ENCODE measurements around the gene PKP4.
"Not testable (repeated sequence)": the region's sequence is repeated elsewhere in the genome, so short reads cannot be mapped to it uniquely, and the experiment has no call there.

PKP4 gene, protein sequence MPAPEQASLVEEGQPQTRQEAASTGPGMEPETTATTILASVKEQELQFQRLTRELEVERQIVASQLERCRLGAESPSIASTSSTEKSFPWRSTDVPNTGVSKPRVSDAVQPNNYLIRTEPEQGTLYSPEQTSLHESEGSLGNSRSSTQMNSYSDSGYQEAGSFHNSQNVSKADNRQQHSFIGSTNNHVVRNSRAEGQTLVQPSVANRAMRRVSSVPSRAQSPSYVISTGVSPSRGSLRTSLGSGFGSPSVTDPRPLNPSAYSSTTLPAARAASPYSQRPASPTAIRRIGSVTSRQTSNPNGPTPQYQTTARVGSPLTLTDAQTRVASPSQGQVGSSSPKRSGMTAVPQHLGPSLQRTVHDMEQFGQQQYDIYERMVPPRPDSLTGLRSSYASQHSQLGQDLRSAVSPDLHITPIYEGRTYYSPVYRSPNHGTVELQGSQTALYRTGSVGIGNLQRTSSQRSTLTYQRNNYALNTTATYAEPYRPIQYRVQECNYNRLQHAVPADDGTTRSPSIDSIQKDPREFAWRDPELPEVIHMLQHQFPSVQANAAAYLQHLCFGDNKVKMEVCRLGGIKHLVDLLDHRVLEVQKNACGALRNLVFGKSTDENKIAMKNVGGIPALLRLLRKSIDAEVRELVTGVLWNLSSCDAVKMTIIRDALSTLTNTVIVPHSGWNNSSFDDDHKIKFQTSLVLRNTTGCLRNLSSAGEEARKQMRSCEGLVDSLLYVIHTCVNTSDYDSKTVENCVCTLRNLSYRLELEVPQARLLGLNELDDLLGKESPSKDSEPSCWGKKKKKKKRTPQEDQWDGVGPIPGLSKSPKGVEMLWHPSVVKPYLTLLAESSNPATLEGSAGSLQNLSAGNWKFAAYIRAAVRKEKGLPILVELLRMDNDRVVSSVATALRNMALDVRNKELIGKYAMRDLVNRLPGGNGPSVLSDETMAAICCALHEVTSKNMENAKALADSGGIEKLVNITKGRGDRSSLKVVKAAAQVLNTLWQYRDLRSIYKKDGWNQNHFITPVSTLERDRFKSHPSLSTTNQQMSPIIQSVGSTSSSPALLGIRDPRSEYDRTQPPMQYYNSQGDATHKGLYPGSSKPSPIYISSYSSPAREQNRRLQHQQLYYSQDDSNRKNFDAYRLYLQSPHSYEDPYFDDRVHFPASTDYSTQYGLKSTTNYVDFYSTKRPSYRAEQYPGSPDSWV

GRCh38 chr2:158456309-158457066 is at the start of gene PKP4, which contains the start of gene CCDC148:
PKP4 (plus strand) TSS chr2:158456952; CDS start chr2:158533185, 76,233 bp downstream.
CCDC148 (minus strand) TSS chr2:158456753; CDS start chr2:158456439, 314 bp downstream.
- peak; percentile 90 for DNase-seq

- DNase-seq = no peak
These were observed 49.7 kb upstream of the PKP4 start for GRCh38 chr2:158407031-158407430.

- no peak for DNase-seq
These were observed 46.6 kb upstream of the PKP4 start for GRCh38 chr2:158410132-158410531.

GRCh38 chr2:158411748-158412147 is 45.0 kb upstream of the PKP4 start:
- no peak for DNase-seq

- DNase-seq = no peak
These were observed 44.5 kb upstream of the PKP4 start for GRCh38 chr2:158412206-158412605.

- DNase-seq = no peak
These were observed 43.2 kb upstream of the PKP4 start for GRCh38 chr2:158413581-158413980.

DNA sequence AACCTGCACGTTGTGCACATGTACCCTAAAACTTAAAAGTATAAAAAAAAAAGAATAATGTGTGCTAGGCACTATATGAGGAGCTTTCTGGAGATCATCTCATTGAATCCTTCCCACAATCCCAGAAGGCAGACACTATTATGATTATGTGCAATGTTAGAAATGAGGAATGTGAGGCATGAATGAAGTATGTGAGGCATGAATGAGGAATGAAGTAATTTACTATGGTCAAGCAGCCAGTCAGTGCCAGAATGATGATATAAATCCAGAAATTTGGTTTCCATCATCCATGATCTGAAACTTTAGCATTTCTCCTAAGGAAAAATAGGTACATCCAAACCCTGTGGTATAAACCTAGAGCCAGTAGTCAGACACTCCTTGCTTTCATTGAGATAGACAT is 42.2 kb upstream of the PKP4 start:
- DNase-seq = no peak

DNA sequence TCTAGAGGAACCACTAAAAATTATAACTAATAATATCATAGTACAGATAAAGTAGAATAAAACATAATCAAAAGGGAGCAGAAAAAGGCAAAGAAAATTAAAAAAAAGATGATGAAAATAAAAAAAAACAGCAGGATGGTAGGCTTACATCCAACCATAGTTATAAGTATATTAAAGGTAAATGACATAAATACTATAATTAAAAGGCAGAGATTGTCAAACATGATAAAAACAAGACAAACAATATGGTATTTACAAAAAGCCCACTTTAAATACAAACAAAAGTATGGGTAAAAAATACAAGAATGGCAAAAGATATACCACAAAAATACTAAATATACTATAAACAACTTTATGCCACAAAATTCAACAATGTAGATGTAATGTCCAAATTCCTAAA is 24.6 kb upstream of the PKP4 start:
- DNase-seq = no peak

GRCh38 chr2:158433716-158434115 is 23.0 kb upstream of the PKP4 start:
- DNase-seq = not testable (repeated sequence)

DNA sequence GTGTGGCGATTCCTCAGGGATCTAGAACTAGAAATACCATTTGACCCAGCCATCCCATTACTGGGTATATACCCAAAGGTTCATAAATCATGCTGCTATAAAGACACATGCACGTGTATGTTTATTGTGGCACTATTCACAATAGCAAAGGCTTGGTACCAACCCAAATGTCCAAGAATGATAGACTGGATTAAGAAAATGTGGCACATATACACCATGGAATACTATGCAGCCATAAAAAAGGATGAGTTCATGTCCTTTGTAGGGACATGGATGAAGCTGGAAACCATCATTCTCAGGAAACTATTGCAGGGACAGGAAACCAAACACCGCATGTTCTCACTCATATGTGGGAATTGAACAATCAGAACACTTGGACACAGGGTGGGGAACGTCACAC is 17.7 kb upstream of the PKP4 start:
- not testable (repeated sequence) for DNase-seq

DNA sequence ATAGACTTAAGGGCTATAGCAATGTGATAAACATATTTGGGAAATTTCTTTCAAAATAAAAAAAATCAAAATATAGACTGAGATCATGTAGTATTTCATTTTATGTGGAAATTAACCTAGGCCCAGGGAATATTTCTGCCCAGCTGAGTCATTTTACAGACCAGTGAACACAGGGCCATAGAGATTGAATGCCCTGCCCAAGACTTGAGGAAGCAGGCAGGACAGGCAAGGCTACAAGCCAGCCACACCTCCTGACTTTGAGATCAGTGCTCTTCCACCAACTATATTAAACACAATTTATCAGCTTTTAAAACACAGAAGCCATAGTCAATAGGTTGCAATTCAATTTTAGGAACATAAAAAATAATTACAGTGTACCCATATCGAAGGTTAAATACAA is 13.1 kb upstream of the PKP4 start:
- no peak for DNase-seq

DNA sequence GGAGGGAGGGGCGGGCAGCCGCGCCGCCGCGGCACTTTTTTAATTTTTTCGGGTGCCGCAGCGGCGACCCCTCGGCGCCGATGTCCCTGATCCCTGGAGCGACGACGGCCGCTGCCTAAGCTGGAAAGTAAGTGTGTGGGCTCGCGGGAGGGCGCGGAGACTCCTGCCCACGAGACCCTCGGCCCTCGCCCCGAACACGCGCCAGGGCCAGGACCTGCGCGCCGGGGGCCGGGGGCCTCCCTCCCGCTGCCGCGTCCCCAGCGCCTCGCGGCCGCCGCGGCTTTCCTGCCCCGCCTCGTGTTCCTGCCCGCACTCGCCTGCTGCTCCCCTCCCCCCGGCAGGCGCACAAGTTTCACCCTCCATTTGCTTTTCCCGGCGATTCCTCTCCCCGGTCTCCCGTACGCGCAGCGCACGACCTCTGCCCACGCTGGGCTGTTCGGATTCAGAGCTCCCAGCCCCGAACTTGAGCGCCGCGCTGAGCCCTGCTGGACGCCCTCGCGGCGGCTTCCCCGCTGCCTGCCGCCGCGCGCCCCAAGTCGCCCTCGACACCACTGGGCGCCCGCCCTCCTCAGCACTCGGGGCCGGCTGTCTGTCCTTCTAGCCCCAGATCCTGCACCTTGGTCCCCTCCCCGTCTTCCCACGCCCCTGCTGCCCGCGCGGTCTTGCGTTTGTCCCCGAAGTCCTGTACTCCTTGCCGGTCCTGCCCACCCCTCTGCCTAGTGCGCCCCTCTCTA is 507 bp downstream of the PKP4 start:
- DNase-seq = peak; percentile 66

DNA sequence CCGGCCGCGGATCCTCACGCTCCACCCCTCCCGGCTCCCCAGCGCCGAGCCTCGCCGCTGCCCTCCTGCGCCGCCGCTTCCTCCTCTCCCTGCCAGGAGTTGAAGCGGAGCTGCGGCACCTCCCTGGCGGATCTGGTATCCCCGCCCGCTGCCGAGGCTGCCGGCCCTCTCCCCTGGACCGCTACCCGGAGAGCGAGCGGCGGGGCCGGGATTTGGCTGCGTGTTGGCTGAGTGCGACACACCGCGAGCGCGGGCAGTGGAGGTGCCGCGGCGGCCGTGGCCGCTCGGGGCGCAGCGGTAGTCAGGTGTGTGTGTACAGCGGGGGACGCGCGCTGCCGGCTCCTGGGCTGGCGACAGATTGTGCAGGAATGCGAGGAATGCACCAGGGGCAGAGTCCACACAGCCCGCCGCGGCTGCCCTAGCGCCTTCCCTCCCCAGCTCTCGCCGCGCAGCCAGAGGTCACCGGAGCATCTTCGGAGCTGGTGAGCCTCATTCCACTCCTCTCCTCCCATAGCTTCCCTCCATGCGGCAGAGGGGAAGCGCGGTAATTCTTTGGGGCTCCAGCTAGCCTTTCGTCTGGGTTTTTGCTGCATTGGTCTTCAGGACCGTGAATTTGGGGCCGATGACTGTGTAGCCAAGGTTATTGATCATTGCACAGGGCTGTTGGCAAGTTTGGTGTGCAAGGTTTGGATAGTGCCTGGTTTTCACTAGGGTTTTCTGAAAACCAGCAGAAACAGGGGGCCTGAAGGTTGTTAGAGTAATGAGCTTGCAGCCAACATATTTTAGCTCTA is 1.3 kb downstream of the PKP4 start:
- peak; percentile 69 for DNase-seq

DNA sequence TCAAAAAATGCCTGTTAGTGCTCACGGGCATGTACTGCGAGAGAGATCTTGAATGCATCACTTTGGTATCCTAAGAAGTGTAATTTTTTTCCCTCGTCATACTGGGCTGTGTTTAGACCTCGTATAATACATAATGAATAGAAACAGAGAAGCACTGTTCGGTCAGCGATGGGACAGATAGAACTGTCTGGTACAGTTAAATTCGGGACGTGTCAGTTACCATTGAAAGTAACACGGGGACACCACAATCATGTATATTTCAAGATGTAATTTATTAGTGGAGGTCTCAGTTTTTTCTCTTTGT is 1.8 kb downstream of the PKP4 start:
- DNase-seq = no peak

DNA sequence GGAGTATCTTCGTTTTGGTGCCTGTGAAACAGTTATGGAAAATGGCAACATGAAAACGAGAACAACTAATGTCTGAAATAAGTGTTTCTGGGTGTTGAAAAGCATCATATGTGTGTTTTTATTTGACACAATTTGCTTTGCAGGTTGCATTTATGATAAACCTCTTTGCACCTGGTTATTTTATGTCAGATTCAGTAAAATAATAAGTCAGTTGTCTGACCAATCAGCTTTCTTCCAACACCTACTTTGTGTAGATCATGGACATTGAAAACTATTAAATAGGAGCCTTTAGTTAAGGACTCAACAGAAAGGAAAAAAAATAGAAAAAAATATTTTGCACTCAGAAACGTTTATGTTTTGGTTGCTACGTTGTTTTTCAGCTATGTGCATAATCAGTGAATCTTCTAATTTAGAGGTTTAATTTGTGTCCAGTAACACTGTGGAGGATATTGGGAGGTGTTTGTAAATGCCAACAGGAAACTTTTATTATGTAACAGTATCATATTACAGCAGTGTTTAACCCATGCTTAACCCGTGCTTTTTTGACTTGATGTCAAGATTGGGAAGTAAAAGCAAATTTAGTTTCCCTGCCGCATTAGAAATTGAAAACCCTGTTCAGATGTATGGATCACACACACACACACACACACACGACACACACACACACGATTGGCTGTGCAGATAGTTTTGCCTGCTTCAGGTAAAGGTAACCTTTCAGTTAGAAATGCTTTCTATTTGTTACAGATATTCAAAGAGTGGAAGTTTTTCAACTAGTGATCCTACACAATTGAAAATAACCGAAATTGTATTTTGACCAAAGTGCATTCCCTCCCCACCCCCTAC is 2.6 kb downstream of the PKP4 start:
- DNase-seq = no peak

- DNase-seq = no peak
These were observed 4.0 kb downstream of the PKP4 start for GRCh38 chr2:158460632-158461297.

DNA sequence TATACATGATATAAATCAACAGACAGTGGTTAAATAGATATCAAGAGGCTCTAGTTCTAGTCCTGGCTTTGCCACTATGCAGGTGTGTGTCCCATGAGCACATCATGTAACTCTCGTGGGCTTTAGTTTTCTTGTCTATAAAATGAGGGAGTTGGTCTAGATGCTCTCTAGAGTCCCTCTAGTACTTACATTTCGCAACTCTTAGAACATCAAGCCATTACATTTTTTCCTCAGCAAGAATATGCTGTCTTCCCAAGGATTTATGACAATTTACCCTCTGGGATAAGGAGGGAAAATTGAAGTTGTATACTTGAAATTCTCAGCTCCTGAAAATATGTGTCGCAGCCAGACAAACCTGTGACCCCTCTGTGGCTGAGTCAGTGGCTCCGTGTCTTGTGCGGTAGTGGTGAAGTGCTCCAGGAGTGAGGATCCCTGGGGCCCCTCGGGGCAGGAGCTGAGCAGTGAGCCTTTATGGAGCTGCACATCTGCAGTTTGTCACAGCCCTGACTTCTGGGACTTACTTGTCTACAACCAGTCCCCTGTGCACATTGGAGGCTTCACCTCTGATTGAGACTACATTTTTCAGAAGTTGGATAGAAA is 6.8 kb downstream of the PKP4 start:
- DNase-seq = no peak

DNA sequence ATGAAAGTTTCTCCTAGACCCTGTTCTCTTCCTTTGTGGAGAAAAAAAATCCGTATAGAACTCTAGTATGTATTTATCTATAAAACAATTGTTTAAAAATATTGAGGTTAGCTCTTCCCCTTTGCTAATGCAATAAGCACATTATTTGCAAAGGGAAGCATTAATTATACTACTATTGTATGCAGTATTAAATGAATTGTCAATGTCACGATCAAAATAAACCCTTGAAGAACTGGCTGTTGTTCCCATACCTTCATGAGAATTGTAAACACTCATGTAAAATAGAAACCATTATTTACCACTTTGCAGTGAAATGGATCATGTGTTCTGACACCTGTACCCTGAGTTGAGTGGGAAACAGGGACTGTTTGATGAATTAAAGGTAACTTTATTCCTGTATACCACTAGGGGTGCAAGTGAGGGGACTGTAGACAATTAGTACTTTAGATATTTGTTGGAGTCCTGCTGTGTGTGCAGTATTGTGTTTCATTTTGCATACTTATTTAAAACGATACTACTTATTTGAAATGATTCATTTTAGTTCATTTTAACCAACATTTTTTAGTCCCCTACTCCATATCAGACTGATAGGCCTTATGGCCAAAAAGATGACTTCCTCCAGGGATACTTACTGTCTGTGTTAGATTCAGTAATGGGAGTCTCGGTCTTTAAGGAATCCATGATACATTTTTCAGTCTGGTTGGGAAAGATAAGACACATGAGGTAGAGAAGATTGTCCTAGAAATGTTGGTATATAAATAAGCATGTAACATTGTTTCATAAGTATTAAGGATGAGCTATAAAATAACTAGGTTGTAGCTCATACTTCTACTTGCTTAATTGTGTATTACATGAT is 7.9 kb downstream of the PKP4 start:
- DNase-seq = no peak
